CD4-positive, alpha-beta memory T cell (primary cell): ENCODE results near the gene IFI6. TPM values are rescaled to one million over a fixed set of nuclear protein-coding genes. Genes with fewer than 3 reads are reported as not detected.
"Not testable (repeated sequence)": the region's sequence is repeated elsewhere in the genome, so short reads cannot be mapped to it uniquely, and the experiment has no call there.

Source experiments
- CTCF ChIA-PET: fragments of 350-600 bp; sonication (Branson Sonifier 250); formaldehyde crosslinking; loops from one replicate; lab custom pipeline; 2021; ENCODE audit warnings: inconsistent platforms; ENCODE audit not compliant: partially characterized antibody; lab: Charles Lee
- POLR2A ChIA-PET: fragments of 350-600 bp; sonication (Branson Sonifier 250); formaldehyde crosslinking; loops from one replicate; lab custom pipeline; 2021; ENCODE audit not compliant: partially characterized antibody; lab: Charles Lee
- DNase-seq, 5 donors: peaks; one replicate each; pipeline versions ENCODE4 v3.0.0 to v3.0.0-alpha.2; 2020 to 2022; ENCODE audit warnings: mixed read lengths in 1 of 5
- H3K27ac ChIP-seq: one replicate; pipeline ENCODE4 v1.7.0; 2013; ENCODE audit warnings: low read depth, low read length
- H3K27me3 ChIP-seq: 2 replicates; pipeline ENCODE4 v1.7.0; 2013; ENCODE audit warnings: mild to moderate bottlenecking, low read length, moderate library complexity; ENCODE audit not compliant: insufficient read depth
- H3K36me3 ChIP-seq: 2 replicates; pipeline ENCODE4 v1.7.0; 2013; ENCODE audit warnings: mild to moderate bottlenecking, low read length, moderate library complexity; ENCODE audit not compliant: insufficient read depth
- H3K4me1 ChIP-seq: 2 replicates; pipeline ENCODE4 v1.7.0; 2013; ENCODE audit warnings: mild to moderate bottlenecking, low read length, moderate library complexity; ENCODE audit not compliant: insufficient read depth
- H3K4me3 ChIP-seq, 2 donors: one replicate each; pipeline ENCODE4 v1.7.0; 2013; ENCODE audit warnings: low read length in 2 of 2, mild to moderate bottlenecking in 1 of 2
- H3K9me3 ChIP-seq, 2 donors: one replicate each; pipeline ENCODE4 v1.7.0; 2013; ENCODE audit warnings: low read length in 2 of 2, control low read depth in 1 of 2; ENCODE audit not compliant: control insufficient read depth in 1 of 2
- H3K27ac Mint-ChIP-seq, 7 donors: one replicate each; pipeline ENCODE4 v1.8.0; 2020 to 2021; ENCODE audit warnings: mixed read lengths in 7 of 7, mild to moderate bottlenecking in 6 of 7, inconsistent platforms in 3 of 7, moderate library complexity in 3 of 7
- H3K27me3 Mint-ChIP-seq, 2 donors: one replicate each; pipeline ENCODE4 v1.8.0; 2020 to 2021; ENCODE audit warnings: mixed read lengths in 2 of 2
- H3K36me3 Mint-ChIP-seq, 2 donors: one replicate each; pipeline ENCODE4 v1.8.0; 2020 to 2021; ENCODE audit warnings: mixed read lengths in 2 of 2, inconsistent platforms in 1 of 2, mild to moderate bottlenecking in 1 of 2
- H3K4me1 Mint-ChIP-seq, 4 donors: one replicate each; pipeline ENCODE4 v1.8.0; 2020 to 2021; ENCODE audit warnings: mixed read lengths in 4 of 4, mild to moderate bottlenecking in 1 of 4
- H3K4me3 Mint-ChIP-seq, 8 donors: one replicate each; pipeline ENCODE4 v1.8.0; 2020 to 2021; ENCODE audit warnings: mixed read lengths in 8 of 8, mild to moderate bottlenecking in 7 of 8, moderate library complexity in 6 of 8, inconsistent platforms in 3 of 8
- H3K9me3 Mint-ChIP-seq, 8 donors: one replicate each; pipeline ENCODE4 v1.8.0; 2020 to 2021; ENCODE audit warnings: mixed read lengths in 8 of 8, mild to moderate bottlenecking in 5 of 8, inconsistent platforms in 3 of 8, moderate library complexity in 1 of 8
- intact Hi-C: fragments of 100-400 bp; cut with micrococcal nuclease; formaldehyde crosslinking; loops from one replicate; pipeline ENCODE4 v1.15.1; 2023
- polyA plus RNA-seq, 2 donors: library from polyadenylated mRNA; unstranded; fragments of 300-500 nt; fragmentation: Illumina TruSeq; gene quantifications; one replicate each; pipeline ENCODE4 v1.2.3, GENCODE V29; 2021
- total RNA-seq, 2 experiments: library from RNA; stranded (reverse); gene quantifications; one replicate each; pipeline ENCODE4 v1.2.3, GENCODE V29; 2021

IFI6 gene
- total and polyA plus RNA-seq, 4 experiments from 2014 or later, result 23.0 to 139 (median 43.2) TPM

DNA sequence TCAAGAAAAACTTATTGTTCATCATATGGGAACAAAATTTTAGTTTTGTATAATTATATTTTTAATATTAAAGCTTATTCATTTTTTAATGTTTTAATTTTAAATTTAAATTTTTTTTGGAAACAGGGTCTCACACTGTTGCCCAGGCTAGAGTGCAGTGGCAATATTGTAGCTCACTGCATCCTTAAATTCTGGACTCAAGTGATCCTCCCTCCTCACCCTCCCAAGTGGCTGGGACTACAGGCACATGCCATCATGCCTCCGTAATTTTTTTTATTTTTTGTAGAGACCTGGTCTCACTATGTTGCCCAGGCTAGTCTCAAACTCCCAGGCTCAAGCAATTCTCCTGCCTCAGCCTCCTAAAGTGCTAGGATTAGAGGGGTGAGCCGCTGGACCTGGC, 33.6 kb upstream of the IFI6 start:
- CTCF ChIA-PET, result no interaction called here
- no peak overlapping the region for H3K27ac ChIP-seq
- DNase-seq, result no peak
- peaks cover 0 to 1% of the 10 kb centered on the region in 2 donors for H3K36me3 Mint-ChIP-seq
- POLR2A ChIA-PET, result no interaction called here
- H3K27me3 Mint-ChIP-seq, result peaks cover 2 to 4% of the 10 kb centered on the region in 2 donors
- H3K4me3 Mint-ChIP-seq, result no peak overlapping the region
- no peak overlapping the region for H3K4me3 ChIP-seq
- H3K4me1 ChIP-seq, result no peaks in the 10 kb centered on the region
- H3K9me3 ChIP-seq, result no peaks in the 10 kb centered on the region
- intact Hi-C loops, result no loop called here
- H3K4me1 Mint-ChIP-seq, result no peaks in the 10 kb centered on the region
- no peaks in the 10 kb centered on the region for H3K36me3 ChIP-seq
- no peaks in the 10 kb centered on the region for H3K27me3 ChIP-seq
- peaks cover 0 to 23% (median 16%) of the 10 kb centered on the region in 8 donors for H3K9me3 Mint-ChIP-seq
- no peak overlapping the region for H3K27ac Mint-ChIP-seq

DNA sequence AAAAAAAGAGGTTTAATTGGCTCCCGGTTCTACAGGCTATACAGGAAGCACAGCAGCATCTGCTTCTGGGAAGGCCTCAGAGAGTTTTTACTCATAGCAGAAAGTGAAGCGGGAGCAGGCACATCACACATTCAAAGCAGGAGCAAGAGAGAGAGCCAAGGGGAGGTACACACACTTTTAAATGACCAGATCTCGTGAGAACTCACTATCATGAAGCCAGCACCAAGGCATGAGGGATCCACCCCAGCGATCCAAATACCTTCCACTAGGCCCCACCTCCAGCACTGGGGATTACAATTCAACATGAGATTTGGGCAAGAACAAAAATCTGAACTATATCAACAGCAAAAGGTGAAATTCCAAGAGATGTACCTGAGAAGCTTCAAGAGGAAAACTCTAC, 33.0 kb upstream of the IFI6 start:
- no peaks in the 10 kb centered on the region for H3K4me1 ChIP-seq
- Mint-ChIP-seq H3K27ac (peak overlapping the region in 1 of 7 donors; percentile 27), H3K27me3 (peaks cover 2 to 4% of the 10 kb centered on the region in 2 donors), H3K36me3 (peaks cover 0 to 1% of the 10 kb centered on the region in 2 donors), H3K4me3 (peak overlapping the region in 1 of 8 donors; percentile 36), H3K4me1 (no peaks in the 10 kb centered on the region), H3K9me3 (peaks cover 0 to 23% (median 16%) of the 10 kb centered on the region in 8 donors)
- H3K36me3 ChIP-seq, result no peaks in the 10 kb centered on the region
- H3K9me3 ChIP-seq, result no peaks in the 10 kb centered on the region
- no peak overlapping the region for H3K27ac ChIP-seq
- ChIA-PET CTCF (no interaction called here), POLR2A (no interaction called here)
- no peaks in the 10 kb centered on the region for H3K27me3 ChIP-seq
- intact Hi-C loops, result no loop called here
- DNase-seq, result no peak
- no peak overlapping the region for H3K4me3 ChIP-seq

DNA sequence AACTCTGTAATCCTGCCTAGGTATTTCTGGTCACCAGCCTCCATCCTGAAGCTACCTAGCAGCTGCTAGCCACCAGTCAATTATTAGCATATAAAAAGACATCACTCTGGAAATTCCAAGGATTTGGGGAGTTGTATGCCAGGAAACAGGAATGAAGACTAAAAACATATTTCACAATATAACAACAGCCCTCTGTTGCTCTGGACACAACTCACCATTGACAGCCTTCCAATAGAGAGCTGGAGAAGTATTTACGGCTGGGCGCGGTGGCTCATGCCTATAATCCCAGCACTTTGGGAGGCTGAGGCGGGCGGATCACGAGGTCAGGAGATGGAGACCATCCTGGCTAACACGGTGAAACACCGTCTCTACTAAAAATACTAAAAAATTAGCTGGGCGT, 24.8 kb upstream of the IFI6 start:
- DNase-seq, H3K4me3 Mint-ChIP-seq, H3K27ac Mint-ChIP-seq, H3K4me1 Mint-ChIP-seq, H3K36me3 Mint-ChIP-seq, H3K27me3 Mint-ChIP-seq, H3K36me3 ChIP-seq, H3K9me3 ChIP-seq, H3K4me1 ChIP-seq, H3K27ac ChIP-seq, POLR2A ChIA-PET, intact Hi-C loops, CTCF ChIA-PET, H3K4me3 ChIP-seq, H3K27me3 ChIP-seq: not testable (repeated sequence)
- peaks cover 0 to 12% (median 8%) of the 10 kb centered on the region in 8 donors for H3K9me3 Mint-ChIP-seq

DNA sequence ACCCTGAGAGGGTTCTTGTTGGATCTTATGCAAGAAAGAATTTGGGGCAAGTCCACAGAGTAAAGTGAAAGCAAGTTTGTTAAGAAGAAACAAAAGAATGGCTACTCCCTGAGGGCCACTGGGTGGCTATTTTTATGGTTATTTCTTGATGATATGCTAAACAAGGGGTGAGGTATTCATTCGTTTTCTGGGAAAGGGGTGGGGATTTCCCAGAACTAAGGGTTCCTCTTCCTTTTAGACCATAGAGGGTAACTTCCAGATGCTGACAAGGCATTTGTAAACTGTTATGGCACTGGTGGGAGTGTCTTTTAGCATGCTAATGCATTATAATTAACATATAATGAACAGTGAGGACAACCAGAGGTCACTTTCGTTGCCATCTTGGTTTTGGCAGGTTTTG, 18.2 kb upstream of the IFI6 start:
- ChIA-PET POLR2A (no interaction called here), CTCF (no interaction called here)
- no peak for DNase-seq
- H3K27ac ChIP-seq, result no peak overlapping the region
- intact Hi-C loops, result no loop called here
- peaks cover 0 to 4% (median 0%) of the 10 kb centered on the region in 8 donors for H3K9me3 Mint-ChIP-seq
- no peaks in the 10 kb centered on the region for H3K9me3 ChIP-seq
- H3K36me3 Mint-ChIP-seq, result no peaks in the 10 kb centered on the region
- H3K27ac Mint-ChIP-seq, result no peak overlapping the region
- no peaks in the 10 kb centered on the region for H3K4me1 ChIP-seq
- peaks cover 0 to 3% (median under 1%) of the 10 kb centered on the region in 4 donors for H3K4me1 Mint-ChIP-seq
- H3K27me3 Mint-ChIP-seq, result peaks cover 2 to 3% of the 10 kb centered on the region in 2 donors
- no peaks in the 10 kb centered on the region for H3K27me3 ChIP-seq
- H3K4me3 Mint-ChIP-seq, result no peak overlapping the region
- no peaks in the 10 kb centered on the region for H3K36me3 ChIP-seq
- H3K4me3 ChIP-seq, result no peak overlapping the region

DNA sequence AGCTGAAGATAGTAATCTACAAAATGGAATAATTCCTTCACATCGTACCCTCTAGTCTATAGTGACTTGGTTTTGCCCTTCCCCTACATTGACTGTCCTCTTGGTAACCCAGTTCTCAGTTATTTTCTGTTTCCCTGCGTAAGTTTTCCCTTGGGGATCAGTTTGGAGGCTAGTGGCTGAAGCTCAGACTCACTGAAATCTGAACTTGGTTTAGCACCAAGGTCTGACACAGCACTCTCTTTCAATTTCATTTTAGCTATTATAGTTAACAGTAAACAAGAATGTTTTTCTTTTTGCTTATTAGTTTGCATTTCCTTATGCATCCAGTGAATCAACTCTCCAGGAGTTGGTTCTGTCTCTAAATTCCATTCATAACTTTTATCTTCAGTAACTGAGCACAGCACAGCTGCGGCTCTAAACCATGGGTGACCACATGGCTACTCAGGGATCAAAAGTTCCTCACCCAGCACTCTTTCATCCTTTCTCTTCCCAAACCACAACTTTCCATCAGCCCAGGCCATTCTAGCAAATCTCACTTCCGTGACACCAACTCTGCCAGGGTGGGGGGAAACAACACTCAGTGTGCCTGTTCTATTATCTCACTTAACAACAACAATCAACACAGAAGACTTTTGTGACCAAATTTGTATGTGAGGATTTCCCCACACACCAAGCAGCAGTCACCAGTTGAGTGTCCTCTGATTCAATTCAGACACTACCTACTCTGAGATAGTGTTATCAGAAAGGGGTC, 17.6 kb upstream of the IFI6 start:
- Histone ChIP-seq H3K27me3 (no peaks in the 10 kb centered on the region), H3K4me3 (no peak overlapping the region), H3K9me3 (no peaks in the 10 kb centered on the region), H3K27ac (no peak overlapping the region), H3K4me1 (no peaks in the 10 kb centered on the region), H3K36me3 (no peaks in the 10 kb centered on the region)
- DNase-seq, result no peak
- intact Hi-C loops, result no loop called here
- ChIA-PET CTCF (interaction anchor here (0.8 to 1.5 kb wide), 2 partner anchors 17 to 84 kb away, joined by 3 read pairs; partner anchors contain the start of gene IFI6), POLR2A (no interaction called here)
- no peaks in the 10 kb centered on the region for H3K36me3 Mint-ChIP-seq
- H3K27ac Mint-ChIP-seq, result no peak overlapping the region
- peaks cover 0 to 4% (median 0%) of the 10 kb centered on the region in 8 donors for H3K9me3 Mint-ChIP-seq
- no peak overlapping the region for H3K4me3 Mint-ChIP-seq
- H3K4me1 Mint-ChIP-seq, result peaks cover 0 to 3% (median under 1%) of the 10 kb centered on the region in 4 donors
- H3K27me3 Mint-ChIP-seq, result peaks cover 3 to 4% of the 10 kb centered on the region in 2 donors

DNA sequence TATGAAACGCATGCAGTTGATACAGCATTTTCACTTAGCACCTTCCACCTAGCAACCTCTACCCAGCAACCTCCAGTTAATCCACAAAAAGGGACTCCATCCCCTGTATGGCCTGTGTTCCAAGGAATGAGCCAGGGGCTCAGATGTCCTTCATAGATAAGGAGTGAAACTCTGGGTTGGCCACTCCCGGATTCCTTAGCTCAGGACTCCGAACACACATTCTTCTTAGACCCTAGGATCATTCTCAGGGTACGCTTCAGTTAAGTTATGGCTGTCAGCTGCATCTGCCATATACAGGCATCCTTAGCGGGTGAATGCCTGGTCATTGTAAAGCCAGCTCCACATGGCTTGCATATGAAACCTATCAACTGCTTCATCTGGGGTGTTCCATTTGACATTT, 15.9 kb upstream of the IFI6 start:
- Histone ChIP-seq H3K4me3 (no peak overlapping the region), H3K27me3 (no peaks in the 10 kb centered on the region), H3K9me3 (no peaks in the 10 kb centered on the region), H3K4me1 (no peaks in the 10 kb centered on the region), H3K36me3 (no peaks in the 10 kb centered on the region), H3K27ac (no peak overlapping the region)
- Mint-ChIP-seq H3K9me3 (peaks cover 0 to 9% (median 2%) of the 10 kb centered on the region in 8 donors), H3K4me1 (peaks cover 0 to 3% (median under 1%) of the 10 kb centered on the region in 4 donors), H3K36me3 (no peaks in the 10 kb centered on the region), H3K4me3 (no peak overlapping the region), H3K27me3 (peaks cover 0 to 4% of the 10 kb centered on the region in 2 donors), H3K27ac (no peak overlapping the region)
- intact Hi-C loops, result no loop called here
- DNase-seq, result no peak
- CTCF ChIA-PET, result no interaction called here
- POLR2A ChIA-PET, result no interaction called here

DNA sequence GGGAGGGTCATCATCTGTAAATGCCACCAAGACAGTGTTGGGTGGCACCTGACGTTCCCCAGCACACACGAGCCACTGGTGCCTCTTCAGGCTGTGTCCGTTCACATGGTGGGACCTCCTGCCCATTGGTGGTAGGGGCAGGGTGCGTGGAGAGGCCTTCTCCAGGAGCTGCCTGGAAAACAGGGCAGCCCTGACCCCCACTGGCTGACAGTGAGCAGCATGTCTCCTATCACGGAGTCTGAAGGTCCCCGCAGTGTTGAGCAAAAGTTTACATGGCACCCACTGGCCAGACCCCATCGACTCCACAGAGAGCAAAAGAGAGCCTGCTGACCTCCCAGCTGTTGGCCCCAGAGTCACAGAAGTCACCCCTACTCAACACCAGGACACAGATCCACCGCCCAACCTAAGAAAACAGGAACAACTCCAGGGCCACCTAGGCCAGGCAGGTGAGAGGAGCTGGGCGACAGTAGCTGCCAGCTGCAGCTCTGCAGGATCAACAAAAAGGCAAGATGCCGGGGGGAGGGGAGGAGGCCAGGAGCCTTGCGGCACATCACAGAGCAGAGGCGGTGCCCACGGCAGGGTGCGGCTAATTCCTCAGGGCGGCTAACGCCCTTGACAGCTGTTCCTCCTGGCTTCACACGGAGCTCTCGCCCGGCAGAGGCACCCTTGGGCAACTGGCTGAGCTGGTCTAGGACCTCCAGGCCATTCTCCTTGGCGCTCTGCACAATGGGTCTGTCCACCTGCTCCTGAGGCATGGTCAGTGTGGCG, 14.4 kb upstream of the IFI6 start:
- peaks cover 3 to 12% of the 10 kb centered on the region in 2 donors for H3K36me3 Mint-ChIP-seq
- no peak overlapping the region for H3K27ac Mint-ChIP-seq
- H3K27me3 ChIP-seq, result no peaks in the 10 kb centered on the region
- H3K4me1 Mint-ChIP-seq, result peaks cover 0 to 3% (median under 1%) of the 10 kb centered on the region in 4 donors
- ChIA-PET POLR2A (no interaction called here), CTCF (interaction anchor here (1.0 to 1.5 kb wide), 2 partner anchors 12 to 17 kb away, joined by 4 to 6 read pairs; no protein-coding TSS in a partner anchor)
- no peak overlapping the region for H3K4me3 ChIP-seq
- no peaks in the 10 kb centered on the region for H3K4me1 ChIP-seq
- no peak for DNase-seq
- no peak overlapping the region for H3K4me3 Mint-ChIP-seq
- intact Hi-C loops, result no loop called here
- H3K9me3 ChIP-seq, result no peaks in the 10 kb centered on the region
- peaks cover 0 to 2% of the 10 kb centered on the region in 2 donors for H3K27me3 Mint-ChIP-seq
- peaks cover 0 to 23% (median 13%) of the 10 kb centered on the region in 8 donors for H3K9me3 Mint-ChIP-seq
- no peak overlapping the region for H3K27ac ChIP-seq
- no peaks in the 10 kb centered on the region for H3K36me3 ChIP-seq
